H9 (cell line): ENCODE results near the gene LLGL2. TPM values are rescaled to one million over a fixed set of nuclear protein-coding genes. Genes with fewer than 3 reads are reported as not detected.

Experiments used
- DNase-seq: peaks from one replicate; pipeline ENCODE4 v3.0.0-alpha.2; 2017
- H2AFZ ChIP-seq: one replicate; pipeline ENCODE4 v1.6.1; 2013; ENCODE audit warnings: mild to moderate bottlenecking, low read length, control low read depth, moderate library complexity
- H2AK5ac ChIP-seq: 2 replicates; pipeline ENCODE4 v1.6.1; 2013; ENCODE audit warnings: low read length, control low read depth, mixed read lengths; ENCODE audit not compliant: insufficient read length
- H2BK120ac ChIP-seq: one replicate; pipeline ENCODE4 v1.6.1; 2013; ENCODE audit warnings: low read depth, mild to moderate bottlenecking, low read length, control low read depth, inconsistent platforms; ENCODE audit not compliant: poor library complexity, severe bottlenecking
- H2BK12ac ChIP-seq: 2 replicates; pipeline ENCODE4 v1.6.1; 2013; ENCODE audit warnings: low read length, control low read depth, mixed read lengths, low read depth; ENCODE audit not compliant: insufficient read length
- H2BK15ac ChIP-seq: 2 replicates; pipeline ENCODE4 v1.6.1; 2013; ENCODE audit warnings: low read depth, low read length, control low read depth
- H2BK20ac ChIP-seq: one replicate; pipeline ENCODE4 v1.6.1; 2013; ENCODE audit warnings: low read depth, mild to moderate bottlenecking, low read length, control low read depth, inconsistent platforms; ENCODE audit not compliant: poor library complexity, severe bottlenecking
- H2BK5ac ChIP-seq: 2 replicates; pipeline ENCODE4 v1.6.1; 2013; ENCODE audit warnings: low read length, control low read depth, mixed read lengths; ENCODE audit not compliant: insufficient read length
- H3K14ac ChIP-seq: 2 replicates; pipeline ENCODE4 v1.6.1; 2013; ENCODE audit warnings: low read length, control low read depth; ENCODE audit not compliant: insufficient read depth
- H3K18ac ChIP-seq: 2 replicates; pipeline ENCODE4 v1.6.1; 2013; ENCODE audit warnings: low read depth, mild to moderate bottlenecking, mixed read lengths, low read length, control low read depth; ENCODE audit not compliant: insufficient read length
- H3K23ac ChIP-seq: 2 replicates; pipeline ENCODE4 v1.6.1; 2013; ENCODE audit warnings: low read length, control low read depth, mixed read lengths, low read depth; ENCODE audit not compliant: insufficient read length
- H3K23me2 ChIP-seq: 2 replicates; pipeline ENCODE4 v1.6.1; 2013; ENCODE audit warnings: low read depth, mild to moderate bottlenecking, mixed read lengths, low read length, control low read depth; ENCODE audit not compliant: insufficient read length, poor library complexity, severe bottlenecking
- H3K27ac ChIP-seq: 2 replicates; pipeline ENCODE4 v1.5.1; 2013; ENCODE audit warnings: low read length, control low read depth, mixed read lengths, low read depth; ENCODE audit not compliant: insufficient read length
- H3K27me3 ChIP-seq: 2 replicates; pipeline ENCODE4 v1.6.1; 2013; ENCODE audit warnings: low read length, control low read depth, inconsistent platforms; ENCODE audit not compliant: insufficient read depth
- H3K4ac ChIP-seq: 2 replicates; pipeline ENCODE4 v1.6.1; 2013; ENCODE audit warnings: low read depth, mild to moderate bottlenecking, control low read depth, inconsistent platforms, low read length, moderate library complexity
- H3K4me1 ChIP-seq: 2 replicates; pipeline ENCODE4 v1.6.1; 2013; ENCODE audit warnings: low read length, control low read depth, inconsistent platforms; ENCODE audit not compliant: insufficient read depth
- H3K4me2 ChIP-seq: 2 replicates; pipeline ENCODE4 v1.6.1; 2013; ENCODE audit warnings: low read length, control low read depth, mixed read lengths; ENCODE audit not compliant: insufficient read length, insufficient read depth
- H3K56ac ChIP-seq: 2 replicates; pipeline ENCODE4 v1.6.1; 2013; ENCODE audit warnings: low read depth, mild to moderate bottlenecking, mixed read lengths, low read length, control low read depth; ENCODE audit not compliant: insufficient read length
- H3K79me1 ChIP-seq: 2 replicates; pipeline ENCODE4 v1.6.1; 2013; ENCODE audit warnings: low read depth, mild to moderate bottlenecking, moderate library complexity, low read length, control low read depth, inconsistent platforms; ENCODE audit not compliant: insufficient read depth, poor library complexity, severe bottlenecking
- H3K79me2 ChIP-seq: 2 replicates; pipeline ENCODE4 v1.6.1; 2013; ENCODE audit warnings: low read length, control low read depth, inconsistent platforms; ENCODE audit not compliant: insufficient read depth
- H3K9ac ChIP-seq: 2 replicates; pipeline ENCODE4 v1.6.1; 2013; ENCODE audit warnings: low read length, control low read depth, mixed read lengths; ENCODE audit not compliant: insufficient read length; ENCODE audit errors: extremely low read depth
- H3K9me3 ChIP-seq: one replicate; pipeline ENCODE4 v1.6.1; 2013; ENCODE audit warnings: low read depth, low read length, inconsistent platforms; ENCODE audit not compliant: control insufficient read depth
- H3T11ph ChIP-seq: one replicate; pipeline ENCODE4 v1.6.1; 2013; ENCODE audit warnings: mild to moderate bottlenecking, low read length, control low read depth, inconsistent platforms
- H4K20me1 ChIP-seq: one replicate; pipeline ENCODE4 v1.6.1; 2013; ENCODE audit not compliant: control insufficient read depth, insufficient read length, insufficient read depth
- H4K5ac ChIP-seq: 2 replicates; pipeline ENCODE4 v1.6.1; 2013; ENCODE audit warnings: low read depth, mild to moderate bottlenecking, mixed read lengths, low read length, control low read depth; ENCODE audit not compliant: insufficient read length
- H4K8ac ChIP-seq: replicated peaks from 2 replicates; pipeline ENCODE4 v1.6.1; 2013; ENCODE audit warnings: low read length, control low read depth, mixed read lengths, low read depth; ENCODE audit not compliant: insufficient read length
- H4K91ac ChIP-seq: 2 replicates; pipeline ENCODE4 v1.6.1; 2013; ENCODE audit warnings: low read depth, mild to moderate bottlenecking, moderate library complexity, mixed read lengths, low read length, control low read depth; ENCODE audit not compliant: insufficient read length
- H3K27ac Mint-ChIP-seq, 3 experiments: 2 replicates in 2 of 3; 3 replicates in 1 of 3; pipeline ENCODE4 v1.8.0; 2020 to 2021; ENCODE audit warnings: mixed read lengths in 3 of 3, mild to moderate bottlenecking in 1 of 3, moderate library complexity in 1 of 3
- H3K27me3 Mint-ChIP-seq: 2 replicates; pipeline ENCODE4 v1.8.0; 2021; ENCODE audit warnings: low read depth, mild to moderate bottlenecking, moderate library complexity, mixed read lengths
- H3K36me3 Mint-ChIP-seq, 3 experiments: 2 replicates in 2 of 3; 3 replicates in 1 of 3; pipeline ENCODE4 v1.8.0; 2020 to 2021; ENCODE audit warnings: low read depth in 3 of 3, mixed read lengths in 3 of 3; ENCODE audit not compliant: insufficient read depth in 1 of 3
- H3K4me1 Mint-ChIP-seq, 2 experiments: 2 replicates each; pipeline ENCODE4 v1.8.0; 2020; ENCODE audit warnings: mixed read lengths in 2 of 2
- H3K4me3 Mint-ChIP-seq, 2 experiments: 2 replicates in 1 of 2; 3 replicates in 1 of 2; pipeline ENCODE4 v1.8.0; 2020 to 2021; ENCODE audit warnings: mild to moderate bottlenecking in 2 of 2, mixed read lengths in 2 of 2, moderate library complexity in 1 of 2
- H3K9me3 Mint-ChIP-seq, 2 experiments: 2 replicates in 1 of 2; 3 replicates in 1 of 2; pipeline ENCODE4 v1.8.0; 2020; ENCODE audit warnings: mild to moderate bottlenecking in 2 of 2, mixed read lengths in 2 of 2, moderate library complexity in 1 of 2
- WGBS: extraction: QIAGEN DNeasy Blood & Tissue Kit; methylation state at CpG from one replicate; pipeline ENCODE4 v1.1.7; 2013; ENCODE audit warnings: missing lambda C conversion rate, low lambda C conversion rate, mixed read lengths; ENCODE audit not compliant: insufficient read length; ENCODE audit errors: extremely low coverage; 5-methylcytosine and 5-hydroxymethylcytosine counted together
- total RNA-seq: library from RNA; stranded (reverse); gene quantifications from 2 replicates; pipeline ENCODE4 v1.2.1, GENCODE V29; 2021
- TF ChIP-seq, protein P1 (sequence below): fragments of 200-600 bp; sonication (generic); conservative IDR thresholded peaks from 3 replicates; pipeline ENCODE4 v1.8.0; 2021; ENCODE audit warnings: antibody characterized with exemption, mild to moderate bottlenecking

Gene LLGL2
- total RNA-seq, 1 experiment from 2014 or later, result 90.4 TPM

DNA sequence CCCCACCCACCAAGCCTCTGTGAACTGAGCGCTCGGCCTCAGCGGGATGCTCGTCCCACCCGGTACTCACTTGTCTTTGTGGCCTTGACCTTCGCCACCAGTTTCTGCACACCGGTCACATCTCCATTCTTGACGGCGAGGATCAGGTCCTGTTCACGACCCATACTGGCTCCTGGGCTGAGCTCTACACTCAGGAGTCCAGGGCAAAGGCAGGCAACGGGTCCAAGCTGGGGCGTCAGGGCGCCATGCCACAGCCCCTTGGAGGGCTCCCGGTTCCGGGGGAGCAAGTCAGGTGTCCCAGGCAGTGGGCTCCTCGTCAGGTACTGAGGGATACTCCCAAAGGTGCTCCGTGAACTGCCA lies 11.9 kb upstream of the LLGL2 start:
- WGBS, result no CpG with 5 or more reads among the region's 17 CpGs
- Histone ChIP-seq H3K27ac (no peak overlapping the region), H4K20me1 (no peaks in the 10 kb centered on the region), H3K23ac (no peak overlapping the region), H4K8ac (no peak overlapping the region), H3K14ac (no peak overlapping the region), H3K56ac (no peak overlapping the region), H2BK5ac (no peak overlapping the region), H3K79me1 (no peaks in the 10 kb centered on the region), H4K91ac (no peak overlapping the region), H3K4me2 (no peak overlapping the region), H2AK5ac (no peak overlapping the region), H3K9me3 (no peaks in the 10 kb centered on the region), H4K5ac (no peak overlapping the region), H2BK120ac (no peak overlapping the region), H2BK15ac (no peak overlapping the region), H3K4me1 (no peaks in the 10 kb centered on the region; the same call in 1 of the 2 replicates), H3K79me2 (no peaks in the 10 kb centered on the region; the same call in 1 of the 2 replicates), H3K9ac (no peak overlapping the region), H3T11ph (no peak overlapping the region), H3K27me3 (no peaks in the 10 kb centered on the region), H3K4ac (no peak overlapping the region), H3K18ac (no peak overlapping the region), H3K23me2 (peaks cover 8% of the 10 kb centered on the region), H2AFZ (no peak overlapping the region), H2BK12ac (no peak overlapping the region), H2BK20ac (no peak overlapping the region)
- Mint-ChIP-seq H3K4me3 (peak overlapping the region; percentile 73 to 86), H3K4me1 (peaks cover 17 to 25% of the 10 kb centered on the region in 2 experiments), H3K36me3 (peaks cover 12 to 43% (median 33%) of the 10 kb centered on the region in 3 experiments; a peak in 6 of 7 replicates), H3K9me3 (no peaks in the 10 kb centered on the region), H3K27me3 (no peaks in the 10 kb centered on the region; the same call in 1 of the 2 replicates), H3K27ac (no peak overlapping the region)
- DNase-seq, result no peak
- TF ChIP-seq, protein P1, sequence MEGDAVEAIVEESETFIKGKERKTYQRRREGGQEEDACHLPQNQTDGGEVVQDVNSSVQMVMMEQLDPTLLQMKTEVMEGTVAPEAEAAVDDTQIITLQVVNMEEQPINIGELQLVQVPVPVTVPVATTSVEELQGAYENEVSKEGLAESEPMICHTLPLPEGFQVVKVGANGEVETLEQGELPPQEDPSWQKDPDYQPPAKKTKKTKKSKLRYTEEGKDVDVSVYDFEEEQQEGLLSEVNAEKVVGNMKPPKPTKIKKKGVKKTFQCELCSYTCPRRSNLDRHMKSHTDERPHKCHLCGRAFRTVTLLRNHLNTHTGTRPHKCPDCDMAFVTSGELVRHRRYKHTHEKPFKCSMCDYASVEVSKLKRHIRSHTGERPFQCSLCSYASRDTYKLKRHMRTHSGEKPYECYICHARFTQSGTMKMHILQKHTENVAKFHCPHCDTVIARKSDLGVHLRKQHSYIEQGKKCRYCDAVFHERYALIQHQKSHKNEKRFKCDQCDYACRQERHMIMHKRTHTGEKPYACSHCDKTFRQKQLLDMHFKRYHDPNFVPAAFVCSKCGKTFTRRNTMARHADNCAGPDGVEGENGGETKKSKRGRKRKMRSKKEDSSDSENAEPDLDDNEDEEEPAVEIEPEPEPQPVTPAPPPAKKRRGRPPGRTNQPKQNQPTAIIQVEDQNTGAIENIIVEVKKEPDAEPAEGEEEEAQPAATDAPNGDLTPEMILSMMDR, result no peak
